Measurements from ENCODE around the gene FOXN1. TPM values are rescaled to one million over a fixed set of nuclear protein-coding genes. Genes with fewer than 3 reads are reported as not detected.
A peak's percentile ranks its signal among the peaks of the same experiment; 100 is the strongest.

FOXN1 gene
- total RNA-seq, 1 donor from 2014 or later = not detected

GRCh38 chr17:28460901-28461300 is 45.2 kb upstream of the FOXN1 start:
- DNase-seq (ENCODE audit: low read depth) (no peak), FAIRE-seq (no peak)
- H3K4me3 ChIP-seq (ENCODE audit: insufficient read depth, low read depth, low read length) = no peak overlapping the region
- no peak overlapping the region for H3K4me3 Mint-ChIP-seq (ENCODE audit: unreplicated experiment)
- TF ChIP-seq EZH2 (IDR thresholded peaks at IDR 0.05; ENCODE audit: insufficient read depth, low read length) (no peak), CTCF (IDR thresholded peaks at IDR 0.05; ENCODE audit: insufficient read depth, low read depth, low read length) (no peak)
- H4K20me1 ChIP-seq (ENCODE audit: insufficient read depth, low read length) = no peaks in the 10 kb centered on the region
- peaks cover 14% of the 10 kb centered on the region for H3K27me3 ChIP-seq (ENCODE audit: insufficient read depth, low read length)
- no peaks in the 10 kb centered on the region for H3K36me3 Mint-ChIP-seq (ENCODE audit: low read depth, unreplicated experiment)
- H3K9ac ChIP-seq (ENCODE audit: low read length) = no peak overlapping the region
- no peaks in the 10 kb centered on the region for H3K36me3 ChIP-seq (ENCODE audit: insufficient read depth, low read length)
- H3K4me1 Mint-ChIP-seq (ENCODE audit: low read depth, unreplicated experiment) = peaks cover under 1% of the 10 kb centered on the region
- no peak overlapping the region for H3K27ac Mint-ChIP-seq (ENCODE audit: unreplicated experiment)
- no peak overlapping the region for H2AFZ ChIP-seq (ENCODE audit: low read depth, low read length)
- no peak overlapping the region for H3K4me2 ChIP-seq (ENCODE audit: low read length)
- no peaks in the 10 kb centered on the region for H3K4me1 ChIP-seq (ENCODE audit: insufficient read depth, low read length)
- peaks cover 28% of the 10 kb centered on the region for H3K27me3 Mint-ChIP-seq (ENCODE audit: low read depth, unreplicated experiment)
- H3K27ac ChIP-seq (ENCODE audit: low read depth, low read length) = no peak overlapping the region
- H3K9me3 Mint-ChIP-seq (ENCODE audit: unreplicated experiment) = peaks cover 2% of the 10 kb centered on the region
- H3K79me2 ChIP-seq (ENCODE audit: insufficient read depth, low read length) = no peaks in the 10 kb centered on the region
- no peaks in the 10 kb centered on the region for H3K9me3 ChIP-seq (ENCODE audit: insufficient read depth, low read depth, low read length)

- H3K36me3 Mint-ChIP-seq (ENCODE audit: low read depth, unreplicated experiment) = no peaks in the 10 kb centered on the region
- no peak overlapping the region for H2AFZ ChIP-seq (ENCODE audit: low read depth, low read length)
- no peaks in the 10 kb centered on the region for H3K9me3 ChIP-seq (ENCODE audit: insufficient read depth, low read depth, low read length)
- no peak for DNase-seq (ENCODE audit: low read depth)
- H3K4me1 Mint-ChIP-seq (ENCODE audit: low read depth, unreplicated experiment) = peaks cover 20% of the 10 kb centered on the region
- H3K27me3 ChIP-seq (ENCODE audit: insufficient read depth, low read length) = peaks cover 35% of the 10 kb centered on the region
- TF ChIP-seq EZH2 (IDR thresholded peaks at IDR 0.05; ENCODE audit: insufficient read depth, low read length) = no peak
- TF ChIP-seq CTCF (IDR thresholded peaks at IDR 0.05; ENCODE audit: insufficient read depth, low read depth, low read length) = no peak
- peaks cover 55% of the 10 kb centered on the region for H3K27me3 Mint-ChIP-seq (ENCODE audit: low read depth, unreplicated experiment)
- FAIRE-seq = no peak
- H4K20me1 ChIP-seq (ENCODE audit: insufficient read depth, low read length) = no peaks in the 10 kb centered on the region
- no peaks in the 10 kb centered on the region for H3K4me1 ChIP-seq (ENCODE audit: insufficient read depth, low read length)
- H3K27ac Mint-ChIP-seq (ENCODE audit: unreplicated experiment) = no peak overlapping the region
- H3K27ac ChIP-seq (ENCODE audit: low read depth, low read length) = no peak overlapping the region
- no peak overlapping the region for H3K9ac ChIP-seq (ENCODE audit: low read length)
- H3K4me3 Mint-ChIP-seq (ENCODE audit: unreplicated experiment) = no peak overlapping the region
- H3K36me3 ChIP-seq (ENCODE audit: insufficient read depth, low read length) = no peaks in the 10 kb centered on the region
- no peaks in the 10 kb centered on the region for H3K79me2 ChIP-seq (ENCODE audit: insufficient read depth, low read length)
- H3K4me3 ChIP-seq (ENCODE audit: insufficient read depth, low read depth, low read length) = no peak overlapping the region
- no peaks in the 10 kb centered on the region for H3K9me3 Mint-ChIP-seq (ENCODE audit: unreplicated experiment)
- no peak overlapping the region for H3K4me2 ChIP-seq (ENCODE audit: low read length)
Observed at GRCh38 chr17:28466001-28466400, 40.1 kb upstream of the FOXN1 start.

GRCh38 chr17:28466521-28467048 is 39.6 kb upstream of the FOXN1 start:
- Mint-ChIP-seq H3K4me3 (ENCODE audit: unreplicated experiment) (no peak overlapping the region), H3K9me3 (ENCODE audit: unreplicated experiment) (no peaks in the 10 kb centered on the region), H3K36me3 (ENCODE audit: low read depth, unreplicated experiment) (no peaks in the 10 kb centered on the region), H3K4me1 (ENCODE audit: low read depth, unreplicated experiment) (peaks cover 24% of the 10 kb centered on the region), H3K27me3 (ENCODE audit: low read depth, unreplicated experiment) (peaks cover 53% of the 10 kb centered on the region), H3K27ac (ENCODE audit: unreplicated experiment) (no peak overlapping the region)
- no peak overlapping the region for H3K4me3 ChIP-seq (ENCODE audit: insufficient read depth, low read depth, low read length)
- no peak overlapping the region for H3K27ac ChIP-seq (ENCODE audit: low read depth, low read length)
- no peaks in the 10 kb centered on the region for H3K4me1 ChIP-seq (ENCODE audit: insufficient read depth, low read length)
- peaks cover 37% of the 10 kb centered on the region for H3K27me3 ChIP-seq (ENCODE audit: insufficient read depth, low read length)
- FAIRE-seq = no peak
- DNase-seq (ENCODE audit: low read depth) = peak; percentile 22
- H2AFZ ChIP-seq (ENCODE audit: low read depth, low read length) = no peak overlapping the region
- H3K36me3 ChIP-seq (ENCODE audit: insufficient read depth, low read length) = no peaks in the 10 kb centered on the region
- H3K4me2 ChIP-seq (ENCODE audit: low read length) = no peak overlapping the region
- TF ChIP-seq CTCF (IDR thresholded peaks at IDR 0.05; ENCODE audit: insufficient read depth, low read depth, low read length) = no peak
- TF ChIP-seq EZH2 (IDR thresholded peaks at IDR 0.05; ENCODE audit: insufficient read depth, low read length) = no peak
- no peak overlapping the region for H3K9ac ChIP-seq (ENCODE audit: low read length)
- H3K79me2 ChIP-seq (ENCODE audit: insufficient read depth, low read length) = no peaks in the 10 kb centered on the region
- H3K9me3 ChIP-seq (ENCODE audit: insufficient read depth, low read depth, low read length) = no peaks in the 10 kb centered on the region
- H4K20me1 ChIP-seq (ENCODE audit: insufficient read depth, low read length) = no peaks in the 10 kb centered on the region

All from astrocyte (in vitro differentiated cells and primary cell).